ENCODE measurements around the gene PLIN4. TPM values are rescaled to one million over a fixed set of nuclear protein-coding genes. Genes with fewer than 3 reads are reported as not detected.

The PLIN4 gene
- polyA plus RNA-seq, 12 donors, result 0.88 to 9.1 (median 3.2) TPM; not detected in 1

DNA sequence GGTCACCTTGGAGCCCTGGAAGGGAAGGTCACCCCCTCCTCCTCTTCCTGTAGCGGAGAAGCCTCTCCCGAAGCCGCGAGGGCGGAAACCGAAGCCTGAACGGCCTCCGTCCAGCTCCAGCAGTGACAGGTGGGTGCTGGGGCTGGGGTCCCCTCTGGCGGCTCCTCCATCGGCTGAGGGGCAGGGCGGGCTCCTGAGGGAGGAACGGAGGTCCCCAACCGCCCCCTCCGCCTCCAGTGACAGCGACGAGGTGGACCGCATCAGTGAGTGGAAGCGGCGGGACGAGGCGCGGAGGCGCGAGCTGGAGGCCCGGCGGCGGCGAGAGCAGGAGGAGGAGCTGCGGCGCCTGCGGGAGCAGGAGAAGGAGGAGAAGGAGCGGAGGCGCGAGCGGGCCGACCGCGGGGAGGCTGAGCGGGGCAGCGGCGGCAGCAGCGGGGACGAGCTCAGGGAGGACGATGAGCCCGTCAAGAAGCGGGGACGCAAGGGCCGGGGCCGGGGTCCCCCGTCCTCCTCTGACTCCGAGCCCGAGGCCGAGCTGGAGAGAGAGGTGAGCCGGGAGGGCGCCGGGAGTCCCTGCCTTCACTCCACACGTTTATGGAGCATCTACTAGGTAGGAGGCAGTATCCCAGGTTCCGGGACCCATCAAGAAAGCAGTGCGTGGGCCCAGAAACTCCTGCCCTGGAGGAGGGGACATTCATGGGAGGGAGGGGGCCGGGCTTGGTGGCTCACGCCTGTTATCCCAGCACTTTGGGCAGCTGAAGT, 24.2 kb downstream of the PLIN4 start:
- no peak for DNase-seq

DNA sequence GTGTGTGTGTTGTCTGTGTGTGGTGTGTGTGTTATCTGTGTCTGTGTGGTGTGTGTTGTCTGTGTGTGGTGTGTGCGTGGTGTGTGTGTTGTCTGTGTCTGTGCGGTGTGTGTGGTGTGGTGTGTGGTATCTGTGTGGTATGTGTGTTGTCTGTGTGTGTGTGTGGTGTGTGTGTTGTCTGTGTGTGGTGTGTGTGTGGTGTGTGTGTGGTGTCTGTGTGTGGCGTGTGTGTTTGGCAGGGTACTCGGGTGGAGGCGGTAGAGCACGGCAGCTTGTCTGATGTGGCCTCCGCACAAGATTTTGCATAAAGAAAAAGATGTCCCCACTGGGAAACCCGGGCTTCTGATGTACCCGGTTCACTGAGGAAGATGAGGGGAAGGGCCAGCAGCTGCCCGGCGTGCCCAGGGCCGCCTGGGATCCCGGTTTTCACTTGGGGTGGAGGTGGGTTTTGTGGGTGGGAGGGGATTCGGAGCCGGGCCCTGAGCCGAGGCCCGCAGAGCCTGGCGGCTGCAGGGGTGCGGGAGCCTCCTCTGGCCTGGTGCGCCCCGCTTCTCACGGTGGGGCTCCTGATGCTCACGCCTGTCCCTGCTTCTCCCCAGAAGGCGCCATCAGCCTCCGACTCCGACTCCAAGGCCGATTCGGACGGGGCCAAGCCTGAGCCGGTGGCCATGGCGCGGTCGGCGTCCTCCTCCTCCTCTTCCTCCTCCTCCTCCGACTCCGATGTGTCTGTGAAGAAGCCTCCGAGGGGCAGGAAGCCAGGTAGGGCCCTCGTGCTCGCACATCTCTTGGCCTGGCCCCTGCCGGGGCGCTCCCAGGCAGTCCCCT, 25.0 kb downstream of the PLIN4 start:
- DNase-seq, result no peak

DNA sequence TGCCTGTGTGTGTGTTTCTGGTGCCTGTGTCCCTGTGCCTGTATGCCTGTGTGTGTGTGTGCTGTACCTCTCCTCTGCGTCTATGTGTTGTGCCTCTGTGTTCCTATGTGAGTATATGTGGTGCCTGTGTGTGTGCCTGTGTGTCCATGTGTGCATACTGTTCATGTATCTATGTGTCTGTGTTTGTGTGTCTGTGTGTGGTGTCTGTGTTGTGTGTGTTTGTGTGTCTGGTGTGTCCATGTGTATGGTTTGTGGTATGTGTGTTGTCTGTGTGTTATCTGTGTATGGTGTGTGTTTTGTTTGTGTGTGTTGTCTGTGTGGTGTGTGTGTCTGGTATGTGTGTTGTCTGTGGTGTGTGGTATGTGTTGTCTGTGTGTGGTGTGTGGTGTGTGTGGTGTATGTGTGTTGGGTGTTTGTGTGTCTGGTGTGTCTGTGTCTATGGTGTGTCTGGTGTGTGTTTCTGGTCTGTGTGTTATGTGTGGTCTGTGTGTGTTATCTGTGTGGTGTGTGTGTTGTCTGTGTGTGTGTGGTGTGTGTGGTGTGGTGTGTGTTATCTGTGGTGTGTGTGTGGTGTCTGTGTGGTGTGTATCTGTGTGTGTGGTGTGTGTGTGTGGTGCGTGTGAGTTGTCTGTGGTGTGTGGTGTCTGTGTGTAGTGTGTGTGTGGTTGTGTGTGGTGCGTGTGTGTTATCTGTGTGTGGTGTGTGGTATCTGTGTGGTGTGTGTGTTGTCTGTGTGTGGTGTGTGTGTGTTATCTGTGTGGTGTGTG, 25.8 kb downstream of the PLIN4 start:
- DNase-seq, result no peak

DNA sequence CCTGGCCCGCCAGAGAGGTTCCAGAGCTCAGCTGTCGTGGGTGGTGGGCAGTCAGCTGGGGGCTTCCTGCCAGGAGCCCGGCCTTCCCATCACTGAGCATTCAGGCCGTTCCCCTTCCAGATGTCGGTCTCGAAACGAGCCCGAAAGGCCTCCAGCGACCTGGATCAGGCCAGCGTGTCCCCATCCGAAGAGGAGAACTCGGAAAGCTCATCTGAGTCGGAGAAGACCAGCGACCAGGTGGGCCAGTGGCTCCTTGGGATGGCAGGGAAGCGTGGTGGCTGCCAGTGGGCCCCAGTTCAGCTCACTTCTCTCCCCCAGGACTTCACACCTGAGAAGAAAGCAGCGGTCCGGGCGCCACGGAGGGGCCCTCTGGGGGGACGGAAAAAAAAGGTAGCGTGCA, 26.8 kb downstream of the PLIN4 start:
- no peak for DNase-seq

DNA sequence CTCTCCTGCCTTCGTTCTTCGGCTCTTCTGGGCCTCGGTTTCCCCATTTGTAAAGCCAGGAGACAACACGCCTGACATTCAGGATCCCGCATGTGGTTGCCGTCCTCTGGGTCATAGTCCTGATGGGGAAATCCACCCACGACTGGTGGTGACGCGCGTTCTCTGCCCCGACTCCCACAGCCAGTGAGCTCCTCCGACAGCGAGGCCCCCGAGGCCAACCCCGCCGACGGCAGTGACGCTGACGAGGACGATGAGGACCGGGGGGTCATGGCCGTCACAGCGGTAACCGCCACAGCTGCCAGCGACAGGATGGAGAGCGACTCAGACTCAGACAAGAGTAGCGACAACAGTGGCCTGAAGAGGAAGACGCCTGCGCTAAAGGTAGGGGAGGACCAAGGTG, 29.8 kb downstream of the PLIN4 start:
- DNase-seq, result no peak

DNA sequence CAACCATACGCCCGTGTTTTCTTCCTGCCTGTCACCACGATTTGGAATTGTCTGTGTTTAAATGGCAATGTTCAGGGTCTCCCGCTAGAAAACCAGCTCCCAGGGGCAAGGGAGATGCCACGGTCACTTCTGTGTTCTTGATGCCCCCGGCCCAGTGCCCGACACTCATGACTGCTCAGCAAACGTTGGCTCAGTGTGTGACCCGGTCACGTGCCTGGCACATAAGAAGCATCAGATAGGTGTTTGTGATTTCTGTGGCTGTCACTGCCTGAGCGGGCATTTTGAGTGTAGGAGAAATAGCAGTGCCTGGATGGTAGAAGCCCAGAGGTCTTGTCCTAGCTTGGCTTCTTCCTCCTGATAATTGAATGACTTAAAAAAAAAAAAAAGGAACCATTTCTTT, 30.7 kb downstream of the PLIN4 start:
- DNase-seq, result no peak

DNA sequence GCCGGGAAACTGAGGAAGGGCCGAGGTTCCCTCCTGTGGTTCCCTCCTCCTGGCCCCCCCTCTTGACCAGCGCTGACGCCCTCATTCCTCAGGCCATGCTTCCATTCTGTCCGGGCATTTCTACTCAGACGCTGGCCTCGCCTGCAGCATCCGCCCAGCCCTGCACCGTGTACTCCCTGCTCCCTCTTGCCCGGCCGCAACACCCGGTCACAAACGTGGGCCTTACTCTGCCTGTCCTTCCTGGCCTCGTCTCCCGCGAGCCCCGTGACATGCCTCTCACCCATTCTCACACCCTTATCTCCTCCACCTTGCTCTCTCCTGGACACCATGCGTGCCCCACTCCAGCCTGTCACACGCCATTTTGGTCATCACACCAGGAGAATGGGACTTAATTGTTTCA, 34.9 kb downstream of the PLIN4 start:
- no peak for DNase-seq

DNA sequence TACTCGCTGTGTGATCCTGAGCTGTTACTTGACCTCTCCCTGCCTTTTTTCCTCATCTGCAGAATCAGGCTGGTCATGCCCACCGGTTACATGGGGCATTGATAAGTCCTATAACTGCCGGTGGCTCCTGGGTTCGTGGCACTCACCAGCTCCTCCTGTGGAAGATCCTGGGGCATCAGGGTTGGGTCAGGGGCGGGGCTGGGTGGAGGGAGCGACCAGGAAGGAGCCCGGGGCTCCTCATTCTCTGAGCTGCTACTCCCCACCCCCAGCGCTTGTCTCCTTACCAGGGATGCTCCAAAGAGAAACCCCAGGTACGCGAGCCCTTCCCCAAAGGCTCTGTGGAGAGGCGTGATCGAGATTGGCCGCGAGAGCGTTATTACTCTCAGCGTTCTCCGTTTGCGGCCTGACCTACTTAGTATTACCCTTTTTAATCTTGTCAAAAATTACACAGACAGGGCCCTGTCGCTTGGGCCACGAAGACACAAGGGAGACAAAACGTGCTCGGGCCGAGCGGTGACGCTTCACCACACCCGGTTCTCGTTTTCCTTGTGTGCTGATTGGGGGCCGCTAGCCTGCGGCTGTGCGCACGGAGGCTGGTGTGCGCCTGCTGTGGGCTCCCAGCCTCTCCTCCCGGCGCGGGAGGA, 35.4 kb downstream of the PLIN4 start:
- DNase-seq, result no peak

DNA sequence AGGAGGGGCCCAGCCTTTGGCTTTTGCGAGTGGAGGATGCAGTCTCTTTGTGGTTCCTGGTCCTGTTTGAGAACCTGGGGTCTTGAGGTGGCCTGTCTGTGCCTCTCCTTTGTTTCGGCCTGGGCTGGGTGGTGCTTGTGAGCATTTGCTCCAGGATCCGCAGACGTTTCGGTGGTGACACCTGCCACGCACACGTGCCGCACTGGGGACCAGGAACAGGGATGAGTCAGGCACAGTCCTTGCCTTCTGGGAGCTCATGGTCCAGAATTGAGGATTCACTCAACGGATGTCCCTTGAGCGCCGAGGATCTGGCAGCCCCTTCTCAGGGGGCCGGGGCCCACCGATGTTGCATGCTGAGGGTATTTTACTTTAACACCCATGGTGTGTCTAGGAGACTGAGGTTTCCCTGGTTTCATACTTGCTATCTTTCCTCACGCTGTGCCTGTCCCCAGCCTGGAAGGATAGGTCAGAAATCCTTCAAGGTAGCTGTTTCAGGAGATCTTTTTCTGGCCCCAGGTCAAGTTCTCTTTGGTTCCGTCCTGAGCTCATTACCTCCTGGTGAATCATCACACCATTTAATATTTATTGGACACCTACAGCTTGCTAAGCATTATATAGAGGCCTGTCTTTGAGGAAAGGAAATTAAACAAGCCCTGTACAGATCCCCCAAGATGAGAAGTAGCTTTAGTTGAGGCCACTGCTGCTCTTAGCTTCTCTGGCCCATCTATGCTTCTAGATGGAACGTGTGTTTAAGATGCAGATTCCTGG, 41.1 kb downstream of the PLIN4 start:
- DNase-seq, result no peak

DNA sequence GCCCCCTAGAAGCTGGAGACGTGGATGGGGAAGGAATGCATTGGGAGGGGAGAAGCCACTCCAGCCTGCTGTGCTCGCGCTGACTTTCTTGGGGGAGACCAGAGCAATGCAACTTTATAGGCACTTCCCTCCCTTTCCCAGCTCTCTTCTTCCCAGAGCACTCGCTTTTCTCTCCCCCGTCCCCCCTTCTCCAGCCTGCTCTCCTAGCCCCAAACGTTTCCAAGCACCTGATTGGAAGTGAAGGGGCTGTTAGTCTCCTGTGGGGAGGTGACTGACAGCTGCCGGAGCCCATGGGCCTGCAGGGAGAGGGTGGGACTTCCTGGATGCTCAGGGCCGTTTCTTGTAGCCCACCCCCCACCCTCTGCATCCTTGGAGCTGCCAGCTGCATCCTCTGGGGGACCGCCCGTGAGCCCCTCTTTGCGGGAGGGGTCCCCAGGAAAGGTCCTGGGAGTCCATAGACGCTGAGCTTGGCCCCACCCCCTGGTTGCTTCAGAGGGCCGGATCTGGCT, 43.7 kb downstream of the PLIN4 start:
- peak; percentile 76 for DNase-seq

DNA sequence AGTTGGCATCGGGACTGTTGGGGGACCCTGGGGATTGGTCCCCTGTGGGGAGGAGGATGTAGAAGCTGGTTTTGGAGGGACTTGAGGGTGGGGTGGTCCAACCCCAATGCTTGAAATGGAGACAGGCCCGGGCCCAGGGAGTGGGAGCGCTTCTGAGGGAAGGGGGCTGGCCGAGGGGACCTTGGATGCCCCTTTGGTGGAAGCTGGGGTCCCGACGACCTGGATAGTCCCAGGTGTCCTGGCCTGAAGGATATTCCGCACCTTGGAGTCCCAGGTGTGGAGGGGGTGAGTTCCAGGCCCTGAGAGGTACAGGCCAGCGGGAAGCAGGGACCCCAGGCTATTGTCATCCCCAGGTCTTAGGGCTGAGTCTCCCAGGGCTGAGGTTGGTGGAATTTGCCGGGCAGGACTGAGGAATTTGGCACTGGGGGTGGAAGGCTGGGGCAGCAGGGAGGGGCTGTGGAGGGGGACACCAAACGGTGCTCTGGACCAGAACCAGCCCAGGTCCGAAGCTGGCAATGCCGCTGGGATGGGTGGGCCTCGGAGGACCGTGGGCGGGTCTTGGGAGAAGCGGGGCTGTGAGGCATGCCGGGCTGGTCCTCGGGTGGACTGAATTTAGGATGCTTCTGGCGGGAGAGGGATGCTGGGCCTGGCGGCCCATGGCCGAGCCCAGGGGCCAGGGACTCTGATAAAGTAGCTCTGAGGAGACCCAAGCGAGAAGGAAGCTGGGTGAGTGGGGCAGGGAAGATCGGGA, 44.3 kb downstream of the PLIN4 start:
- no peak for DNase-seq

DNA sequence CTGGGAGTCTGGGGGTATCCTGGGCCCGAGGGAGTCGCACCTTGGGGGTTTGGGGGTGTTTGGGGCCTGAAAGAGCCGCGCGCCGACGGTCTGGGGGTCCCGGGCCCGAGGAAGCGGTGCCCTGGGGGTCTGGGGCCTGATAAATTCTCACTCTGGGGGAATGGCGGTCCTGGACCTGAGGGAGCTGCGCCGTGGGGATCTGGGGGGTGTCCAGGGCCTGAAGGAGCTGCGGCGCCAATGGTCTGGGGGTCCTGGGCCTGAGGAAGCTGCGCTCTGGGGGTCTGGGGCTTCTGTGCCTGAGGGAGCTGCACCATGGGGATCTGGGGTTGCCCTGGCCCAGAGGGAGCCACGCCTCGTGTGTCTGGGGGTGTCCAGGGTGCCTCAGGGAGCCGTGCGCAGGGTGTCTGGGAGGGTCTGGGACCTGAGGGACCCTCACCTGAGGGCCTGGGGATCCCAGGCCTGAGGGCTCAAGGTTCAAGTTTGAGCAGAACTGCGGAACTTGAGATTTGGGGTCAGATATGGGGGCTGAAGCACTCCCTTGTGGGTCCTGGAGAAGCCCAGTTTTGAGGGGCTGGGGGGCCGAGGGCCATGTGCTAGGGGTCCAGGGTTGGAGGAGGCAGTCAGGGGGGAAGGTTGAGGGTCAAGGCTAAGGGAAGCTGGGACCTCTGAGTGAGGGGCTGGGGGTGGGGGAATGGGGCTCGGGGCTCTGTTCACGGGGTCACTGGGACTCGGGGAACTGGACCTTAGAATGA, 45.1 kb downstream of the PLIN4 start:
- DNase-seq, result no peak

DNA sequence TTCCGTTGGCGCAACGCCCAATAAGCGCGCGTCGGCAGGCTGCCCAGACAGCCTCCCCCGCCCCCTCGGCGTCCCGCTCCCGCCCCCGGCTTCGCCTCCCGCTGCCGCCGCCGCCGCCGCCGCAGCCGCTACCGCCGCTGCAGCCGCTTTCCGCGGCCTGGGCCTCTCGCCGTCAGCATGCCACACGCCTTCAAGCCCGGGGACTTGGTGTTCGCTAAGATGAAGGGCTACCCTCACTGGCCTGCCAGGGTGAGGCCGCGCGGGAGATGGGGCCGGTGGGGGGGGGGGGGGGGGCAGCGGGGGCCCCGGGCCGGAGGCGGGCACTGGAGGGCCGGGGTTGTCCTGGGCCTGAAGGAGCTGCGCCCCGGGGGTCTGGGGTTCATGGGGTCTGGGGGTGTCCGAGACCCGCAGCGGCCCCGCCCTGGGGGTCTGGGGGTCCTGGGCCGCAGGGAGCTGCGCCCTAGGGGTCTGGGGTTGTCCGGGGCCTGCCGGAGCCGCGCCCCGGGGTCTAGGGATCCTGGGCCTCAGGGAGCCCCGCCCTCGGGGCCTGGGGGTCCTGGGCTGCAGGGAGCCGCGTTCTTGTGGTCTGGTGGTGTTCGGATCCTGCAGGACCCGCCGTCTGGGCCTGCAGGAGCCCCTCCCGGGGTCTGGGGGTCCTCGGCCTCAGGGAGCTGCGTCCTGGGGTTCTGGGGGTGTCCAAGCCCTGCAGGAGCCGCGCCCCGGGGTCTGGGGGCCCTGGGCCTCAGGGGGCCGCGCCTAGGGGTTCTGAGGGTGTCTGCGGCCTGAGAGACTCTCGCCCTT, 45.9 kb downstream of the PLIN4 start, which contains the start of gene HDGFL2:
Gene HDGFL2 (plus strand): TSS at position 124 of the 801 bp plus-strand sequence. CDS start 54 bp downstream, at position 178.
- no peak for DNase-seq

DNA sequence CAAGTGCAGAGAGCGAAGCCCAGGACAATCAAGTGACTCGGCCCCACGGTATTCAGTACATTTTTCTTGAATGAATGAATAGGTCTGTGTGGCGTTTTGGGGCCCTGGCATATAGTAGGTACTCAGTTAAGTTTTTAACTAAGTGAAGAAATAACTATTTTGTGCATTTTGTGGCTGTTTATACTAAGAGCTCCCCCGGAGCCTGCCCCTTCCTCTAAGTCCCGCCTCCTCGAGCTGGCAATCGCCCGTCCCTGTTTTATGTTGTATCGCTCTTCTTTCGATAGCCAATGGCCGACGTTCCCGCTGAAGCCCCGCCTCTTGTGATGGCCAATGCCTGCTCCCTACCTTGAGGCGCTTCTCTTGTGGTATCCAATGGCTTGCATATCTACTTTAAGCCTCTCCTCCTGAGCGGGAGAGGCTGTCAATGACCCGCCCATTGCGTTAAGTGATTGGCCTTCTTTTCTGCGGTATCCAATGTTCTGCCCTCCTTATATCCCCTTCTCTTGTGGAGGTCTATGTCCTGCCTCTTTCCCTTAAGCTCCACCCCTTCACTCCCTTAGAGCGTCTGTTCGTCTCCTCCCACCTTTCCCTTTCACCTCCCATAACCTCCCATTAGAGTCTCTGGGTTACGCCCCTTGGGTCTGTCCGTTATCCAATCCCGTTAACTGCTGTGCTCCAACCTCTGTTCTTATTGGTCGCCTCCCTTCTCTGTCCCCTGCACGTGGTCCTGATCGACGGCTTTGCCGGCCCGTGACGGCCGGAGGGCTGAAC, 46.7 kb downstream of the PLIN4 start:
- peak; percentile 100 for DNase-seq

DNA sequence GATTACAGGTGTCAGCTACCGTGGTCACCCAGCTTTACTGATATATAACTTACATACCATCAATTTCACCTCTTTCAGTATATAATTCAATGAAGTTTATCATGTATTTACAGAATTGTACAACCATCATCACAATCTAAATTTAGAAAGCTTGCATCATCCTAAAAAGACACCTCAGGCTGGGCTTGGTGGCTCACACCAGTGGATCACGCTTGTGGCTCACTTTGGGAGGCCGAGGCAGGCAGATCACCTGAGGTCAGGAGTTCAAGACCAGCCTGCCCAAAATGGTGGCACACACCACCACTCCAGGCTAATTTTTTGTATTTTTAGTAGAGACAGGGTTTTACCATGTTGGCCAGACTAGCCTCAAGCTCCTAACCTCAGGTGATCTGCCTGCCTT, 50.5 kb downstream of the PLIN4 start:
- DNase-seq, result no peak

DNA sequence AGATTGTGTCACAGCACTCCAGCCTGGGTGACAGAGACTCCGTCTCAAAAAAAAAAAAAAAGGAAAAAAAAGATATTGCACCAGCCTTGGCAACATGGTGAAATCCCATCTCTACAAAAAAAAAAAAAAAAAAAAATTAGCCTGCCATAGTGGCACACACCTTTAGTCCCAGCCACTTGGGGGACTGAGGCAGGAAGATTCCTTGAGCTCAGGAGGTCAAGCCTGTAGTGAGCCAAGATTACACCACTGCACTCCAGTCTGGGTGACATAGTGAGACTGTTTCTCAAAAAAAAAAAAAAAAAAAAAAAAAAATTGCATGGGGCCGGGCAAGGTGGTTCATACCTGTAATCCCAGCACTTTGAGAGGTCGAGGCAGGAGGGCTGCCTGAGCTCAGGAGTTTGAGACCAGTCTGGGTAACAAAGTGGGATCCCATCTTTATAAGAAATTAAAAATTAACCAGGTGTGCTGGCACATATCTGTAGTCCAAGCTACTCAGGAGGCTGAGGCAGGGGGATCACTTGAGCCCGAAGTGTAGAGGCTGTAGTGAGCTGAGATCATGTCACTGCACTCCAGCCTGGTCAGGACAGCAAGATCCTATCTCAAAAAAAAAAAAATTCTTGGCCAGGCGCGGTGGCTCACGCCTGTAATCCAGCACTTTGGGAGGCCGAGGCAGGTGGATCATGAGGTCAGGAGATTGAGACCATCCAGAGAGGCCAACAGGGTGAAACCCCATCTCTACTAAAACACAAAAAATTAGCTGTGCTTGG, 53.3 kb downstream of the PLIN4 start:
- DNase-seq, result no peak
